H9 (cell line): ENCODE data around the gene TRIM7. TPM values are rescaled to one million over a fixed set of nuclear protein-coding genes. Genes with fewer than 3 reads are reported as not detected.

Experiments
- DNase-seq: peaks from one replicate; pipeline ENCODE4 v3.0.0-alpha.2; 2017
- H2AFZ ChIP-seq: one replicate; pipeline ENCODE4 v1.6.1; 2013; ENCODE audit warnings: mild to moderate bottlenecking, low read length, control low read depth, moderate library complexity
- H2AK5ac ChIP-seq: 2 replicates; pipeline ENCODE4 v1.6.1; 2013; ENCODE audit warnings: low read length, control low read depth, mixed read lengths; ENCODE audit not compliant: insufficient read length
- H2BK120ac ChIP-seq: one replicate; pipeline ENCODE4 v1.6.1; 2013; ENCODE audit warnings: low read depth, mild to moderate bottlenecking, low read length, control low read depth, inconsistent platforms; ENCODE audit not compliant: poor library complexity, severe bottlenecking
- H2BK12ac ChIP-seq: 2 replicates; pipeline ENCODE4 v1.6.1; 2013; ENCODE audit warnings: low read length, control low read depth, mixed read lengths, low read depth; ENCODE audit not compliant: insufficient read length
- H2BK15ac ChIP-seq: 2 replicates; pipeline ENCODE4 v1.6.1; 2013; ENCODE audit warnings: low read depth, low read length, control low read depth
- H2BK20ac ChIP-seq: one replicate; pipeline ENCODE4 v1.6.1; 2013; ENCODE audit warnings: low read depth, mild to moderate bottlenecking, low read length, control low read depth, inconsistent platforms; ENCODE audit not compliant: poor library complexity, severe bottlenecking
- H2BK5ac ChIP-seq: 2 replicates; pipeline ENCODE4 v1.6.1; 2013; ENCODE audit warnings: low read length, control low read depth, mixed read lengths; ENCODE audit not compliant: insufficient read length
- H3K14ac ChIP-seq: 2 replicates; pipeline ENCODE4 v1.6.1; 2013; ENCODE audit warnings: low read length, control low read depth; ENCODE audit not compliant: insufficient read depth
- H3K18ac ChIP-seq: 2 replicates; pipeline ENCODE4 v1.6.1; 2013; ENCODE audit warnings: low read depth, mild to moderate bottlenecking, mixed read lengths, low read length, control low read depth; ENCODE audit not compliant: insufficient read length
- H3K23ac ChIP-seq: 2 replicates; pipeline ENCODE4 v1.6.1; 2013; ENCODE audit warnings: low read length, control low read depth, mixed read lengths, low read depth; ENCODE audit not compliant: insufficient read length
- H3K23me2 ChIP-seq: 2 replicates; pipeline ENCODE4 v1.6.1; 2013; ENCODE audit warnings: low read depth, mild to moderate bottlenecking, mixed read lengths, low read length, control low read depth; ENCODE audit not compliant: insufficient read length, poor library complexity, severe bottlenecking
- H3K27ac ChIP-seq: 2 replicates; pipeline ENCODE4 v1.5.1; 2013; ENCODE audit warnings: low read length, control low read depth, mixed read lengths, low read depth; ENCODE audit not compliant: insufficient read length
- H3K27me3 ChIP-seq: 2 replicates; pipeline ENCODE4 v1.6.1; 2013; ENCODE audit warnings: low read length, control low read depth, inconsistent platforms; ENCODE audit not compliant: insufficient read depth
- H3K4ac ChIP-seq: 2 replicates; pipeline ENCODE4 v1.6.1; 2013; ENCODE audit warnings: low read depth, mild to moderate bottlenecking, control low read depth, inconsistent platforms, low read length, moderate library complexity
- H3K4me1 ChIP-seq: 2 replicates; pipeline ENCODE4 v1.6.1; 2013; ENCODE audit warnings: low read length, control low read depth, inconsistent platforms; ENCODE audit not compliant: insufficient read depth
- H3K4me2 ChIP-seq: 2 replicates; pipeline ENCODE4 v1.6.1; 2013; ENCODE audit warnings: low read length, control low read depth, mixed read lengths; ENCODE audit not compliant: insufficient read length, insufficient read depth
- H3K56ac ChIP-seq: 2 replicates; pipeline ENCODE4 v1.6.1; 2013; ENCODE audit warnings: low read depth, mild to moderate bottlenecking, mixed read lengths, low read length, control low read depth; ENCODE audit not compliant: insufficient read length
- H3K79me1 ChIP-seq: 2 replicates; pipeline ENCODE4 v1.6.1; 2013; ENCODE audit warnings: low read depth, mild to moderate bottlenecking, moderate library complexity, low read length, control low read depth, inconsistent platforms; ENCODE audit not compliant: insufficient read depth, poor library complexity, severe bottlenecking
- H3K79me2 ChIP-seq: 2 replicates; pipeline ENCODE4 v1.6.1; 2013; ENCODE audit warnings: low read length, control low read depth, inconsistent platforms; ENCODE audit not compliant: insufficient read depth
- H3K9ac ChIP-seq: 2 replicates; pipeline ENCODE4 v1.6.1; 2013; ENCODE audit warnings: low read length, control low read depth, mixed read lengths; ENCODE audit not compliant: insufficient read length; ENCODE audit errors: extremely low read depth
- H3K9me3 ChIP-seq: one replicate; pipeline ENCODE4 v1.6.1; 2013; ENCODE audit warnings: low read depth, low read length, inconsistent platforms; ENCODE audit not compliant: control insufficient read depth
- H3T11ph ChIP-seq: one replicate; pipeline ENCODE4 v1.6.1; 2013; ENCODE audit warnings: mild to moderate bottlenecking, low read length, control low read depth, inconsistent platforms
- H4K20me1 ChIP-seq: one replicate; pipeline ENCODE4 v1.6.1; 2013; ENCODE audit not compliant: control insufficient read depth, insufficient read length, insufficient read depth
- H4K5ac ChIP-seq: 2 replicates; pipeline ENCODE4 v1.6.1; 2013; ENCODE audit warnings: low read depth, mild to moderate bottlenecking, mixed read lengths, low read length, control low read depth; ENCODE audit not compliant: insufficient read length
- H4K8ac ChIP-seq: replicated peaks from 2 replicates; pipeline ENCODE4 v1.6.1; 2013; ENCODE audit warnings: low read length, control low read depth, mixed read lengths, low read depth; ENCODE audit not compliant: insufficient read length
- H4K91ac ChIP-seq: 2 replicates; pipeline ENCODE4 v1.6.1; 2013; ENCODE audit warnings: low read depth, mild to moderate bottlenecking, moderate library complexity, mixed read lengths, low read length, control low read depth; ENCODE audit not compliant: insufficient read length
- H3K27ac Mint-ChIP-seq, 3 experiments: 2 replicates in 2 of 3; 3 replicates in 1 of 3; pipeline ENCODE4 v1.8.0; 2020 to 2021; ENCODE audit warnings: mixed read lengths in 3 of 3, mild to moderate bottlenecking in 1 of 3, moderate library complexity in 1 of 3
- H3K27me3 Mint-ChIP-seq: 2 replicates; pipeline ENCODE4 v1.8.0; 2021; ENCODE audit warnings: low read depth, mild to moderate bottlenecking, moderate library complexity, mixed read lengths
- H3K36me3 Mint-ChIP-seq, 3 experiments: 2 replicates in 2 of 3; 3 replicates in 1 of 3; pipeline ENCODE4 v1.8.0; 2020 to 2021; ENCODE audit warnings: low read depth in 3 of 3, mixed read lengths in 3 of 3; ENCODE audit not compliant: insufficient read depth in 1 of 3
- H3K4me1 Mint-ChIP-seq, 2 experiments: 2 replicates each; pipeline ENCODE4 v1.8.0; 2020; ENCODE audit warnings: mixed read lengths in 2 of 2
- H3K4me3 Mint-ChIP-seq, 2 experiments: 2 replicates in 1 of 2; 3 replicates in 1 of 2; pipeline ENCODE4 v1.8.0; 2020 to 2021; ENCODE audit warnings: mild to moderate bottlenecking in 2 of 2, mixed read lengths in 2 of 2, moderate library complexity in 1 of 2
- H3K9me3 Mint-ChIP-seq, 2 experiments: 2 replicates in 1 of 2; 3 replicates in 1 of 2; pipeline ENCODE4 v1.8.0; 2020; ENCODE audit warnings: mild to moderate bottlenecking in 2 of 2, mixed read lengths in 2 of 2, moderate library complexity in 1 of 2
- CTCF ChIP-seq: fragments of 200-600 bp; sonication (generic); conservative IDR thresholded peaks from 3 replicates; pipeline ENCODE4 v1.8.0; 2021; ENCODE audit warnings: antibody characterized with exemption, mild to moderate bottlenecking
- WGBS: extraction: QIAGEN DNeasy Blood & Tissue Kit; methylation state at CpG from one replicate; pipeline ENCODE4 v1.1.7; 2013; ENCODE audit warnings: missing lambda C conversion rate, low lambda C conversion rate, mixed read lengths; ENCODE audit not compliant: insufficient read length; ENCODE audit errors: extremely low coverage; 5-methylcytosine and 5-hydroxymethylcytosine counted together
- total RNA-seq: library from RNA; stranded (reverse); gene quantifications from 2 replicates; pipeline ENCODE4 v1.2.1, GENCODE V29; 2021

Gene TRIM7
- total RNA-seq, 1 experiment from 2014 or later, result not detected

GRCh38 chr5:181182651-181183050 is 22.3 kb downstream of the TRIM7 start:
- no peak overlapping the region for H2AK5ac ChIP-seq
- H3K18ac ChIP-seq, result no peak overlapping the region
- H3K79me1 ChIP-seq, result no peaks in the 10 kb centered on the region
- H2AFZ ChIP-seq, result no peak overlapping the region
- H4K20me1 ChIP-seq, result no peaks in the 10 kb centered on the region
- H3K23me2 ChIP-seq, result peaks cover 3% of the 10 kb centered on the region
- Mint-ChIP-seq H3K4me1 (peaks cover 9 to 13% of the 10 kb centered on the region in 2 experiments), H3K9me3 (peaks cover 7 to 17% of the 10 kb centered on the region in 2 experiments), H3K36me3 (peaks cover 0 to 4% (median 2%) of the 10 kb centered on the region in 3 experiments; a peak in 3 of 7 replicates), H3K27me3 (peaks cover 7% of the 10 kb centered on the region), H3K4me3 (peak overlapping the region; percentile 41 to 65; a peak in 4 of 5 replicates), H3K27ac (no peak overlapping the region; a peak in 2 of 7 replicates)
- H2BK120ac ChIP-seq, result no peak overlapping the region
- H3K56ac ChIP-seq, result no peak overlapping the region
- no peak overlapping the region for H3K4ac ChIP-seq
- H2BK15ac ChIP-seq, result no peak overlapping the region
- H3K14ac ChIP-seq, result no peak overlapping the region
- H3K9me3 ChIP-seq, result no peaks in the 10 kb centered on the region
- no CpG with 5 or more reads among the region's 12 CpGs for WGBS
- H3K4me1 ChIP-seq, result no peaks in the 10 kb centered on the region
- H4K8ac ChIP-seq, result no peak overlapping the region
- no peak overlapping the region for H3T11ph ChIP-seq
- no peaks in the 10 kb centered on the region for H3K79me2 ChIP-seq
- no peak overlapping the region for H2BK12ac ChIP-seq
- no peak overlapping the region for H3K4me2 ChIP-seq
- no peak overlapping the region for H4K5ac ChIP-seq
- no peak for TF ChIP-seq CTCF
- H3K27ac ChIP-seq, result no peak overlapping the region
- H3K27me3 ChIP-seq, result no peaks in the 10 kb centered on the region
- H2BK5ac ChIP-seq, result no peak overlapping the region
- H2BK20ac ChIP-seq, result no peak overlapping the region
- H3K9ac ChIP-seq, result no peak overlapping the region
- DNase-seq, result no peak
- H3K23ac ChIP-seq, result no peak overlapping the region
- no peak overlapping the region for H4K91ac ChIP-seq
